A673 (cell line): Measurements from ENCODE around the gene ZNF107.

Experiments used
- EZH2 ChIP-seq: fragments of 200-600 bp; sonication (generic); IDR thresholded peaks from 2 replicates; pipeline ENCODE4 v1.6.1; 2017; ENCODE audit warnings: borderline replicate concordance, low read depth, mild to moderate bottlenecking, mixed read lengths, antibody characterized with exemption, low read length; ENCODE audit not compliant: poor library complexity, severe bottlenecking
- TF ChIP-seq, protein P1 (sequence below): fragments of 300-800, 200-600 bp; sonication (generic); conservative IDR thresholded peaks from 2 replicates; pipeline ENCODE4 v1.5.1; 2017; ENCODE audit warnings: low read depth, mild to moderate bottlenecking, antibody characterized with exemption, low read length, moderate library complexity, mixed read lengths

DNA sequence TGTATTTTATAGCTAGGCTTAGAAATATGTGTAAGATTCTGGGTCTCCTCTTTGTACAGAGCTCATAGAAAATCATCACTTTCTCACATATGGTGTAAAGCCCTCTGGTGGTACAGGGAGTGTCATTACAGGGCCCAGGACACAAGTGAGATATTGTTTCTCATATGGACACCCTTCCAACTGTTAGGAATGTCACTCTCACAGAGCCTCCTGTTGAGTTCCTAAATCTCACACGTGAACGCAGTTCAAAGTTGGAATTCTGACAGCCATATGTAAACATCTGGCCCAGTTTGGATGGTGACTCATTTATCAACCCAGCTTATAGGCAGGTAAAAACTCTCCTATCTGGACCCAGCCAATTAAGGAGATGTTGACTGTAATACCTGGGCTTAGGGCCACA lies 35.4 kb upstream of the ZNF107 start:
- TF ChIP-seq, protein P1, sequence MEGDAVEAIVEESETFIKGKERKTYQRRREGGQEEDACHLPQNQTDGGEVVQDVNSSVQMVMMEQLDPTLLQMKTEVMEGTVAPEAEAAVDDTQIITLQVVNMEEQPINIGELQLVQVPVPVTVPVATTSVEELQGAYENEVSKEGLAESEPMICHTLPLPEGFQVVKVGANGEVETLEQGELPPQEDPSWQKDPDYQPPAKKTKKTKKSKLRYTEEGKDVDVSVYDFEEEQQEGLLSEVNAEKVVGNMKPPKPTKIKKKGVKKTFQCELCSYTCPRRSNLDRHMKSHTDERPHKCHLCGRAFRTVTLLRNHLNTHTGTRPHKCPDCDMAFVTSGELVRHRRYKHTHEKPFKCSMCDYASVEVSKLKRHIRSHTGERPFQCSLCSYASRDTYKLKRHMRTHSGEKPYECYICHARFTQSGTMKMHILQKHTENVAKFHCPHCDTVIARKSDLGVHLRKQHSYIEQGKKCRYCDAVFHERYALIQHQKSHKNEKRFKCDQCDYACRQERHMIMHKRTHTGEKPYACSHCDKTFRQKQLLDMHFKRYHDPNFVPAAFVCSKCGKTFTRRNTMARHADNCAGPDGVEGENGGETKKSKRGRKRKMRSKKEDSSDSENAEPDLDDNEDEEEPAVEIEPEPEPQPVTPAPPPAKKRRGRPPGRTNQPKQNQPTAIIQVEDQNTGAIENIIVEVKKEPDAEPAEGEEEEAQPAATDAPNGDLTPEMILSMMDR: peak; percentile 40; the same call in 1 of the 2 replicates
- TF ChIP-seq EZH2: no peak
